IMR-90 (cell line): ENCODE measurements around the gene C1orf167.

ENCODE experiments used
- CEBPB ChIP-seq: IDR thresholded peaks from 2 replicates; pipeline ENCODE4 v1.6.1; 2012; ENCODE audit warnings: low read depth, low read length, improper control_type of control experiment
- MAFK ChIP-seq: IDR thresholded peaks from 2 replicates; pipeline ENCODE4 v1.6.1; 2012; ENCODE audit warnings: low read depth, low read length, improper control_type of control experiment
- MXI1 ChIP-seq: IDR thresholded peaks from 2 replicates; pipeline ENCODE4 v1.6.1; 2012; ENCODE audit warnings: low read depth, mild to moderate bottlenecking, low read length, moderate library complexity, borderline replicate concordance
- POLR2A ChIP-seq: IDR thresholded peaks from 2 replicates; pipeline ENCODE4 v1.6.1; 2012; ENCODE audit warnings: mild to moderate bottlenecking, low read depth, low read length
- RAD21 ChIP-seq: IDR thresholded peaks from 2 replicates; pipeline ENCODE4 v1.6.1; 2012; ENCODE audit warnings: low read length, improper control_type of control experiment
- RCOR1 ChIP-seq: IDR thresholded peaks from 2 replicates; pipeline ENCODE4 v1.6.1; 2012; ENCODE audit warnings: mild to moderate bottlenecking, low read length, improper control_type of control experiment; ENCODE audit not compliant: insufficient replicate concordance
- RFX5 ChIP-seq: IDR thresholded peaks from 2 replicates; pipeline ENCODE4 v1.8.0; 2012; ENCODE audit warnings: low read depth, mild to moderate bottlenecking, low read length, moderate library complexity
- TF ChIP-seq, protein P1 (sequence below): conservative IDR thresholded peaks from 2 replicates; pipeline ENCODE4 v1.5.1; 2012; ENCODE audit warnings: mild to moderate bottlenecking, low read depth, low read length, improper control_type of control experiment
- TF ChIP-seq, protein P2 (sequence below): fragments of 150-350 bp; IDR thresholded peaks from 2 replicates; pipeline ENCODE4 v1.6.1; 2017; ENCODE audit warnings: mild to moderate bottlenecking, antibody characterized with exemption, low read length, low read depth

DNA sequence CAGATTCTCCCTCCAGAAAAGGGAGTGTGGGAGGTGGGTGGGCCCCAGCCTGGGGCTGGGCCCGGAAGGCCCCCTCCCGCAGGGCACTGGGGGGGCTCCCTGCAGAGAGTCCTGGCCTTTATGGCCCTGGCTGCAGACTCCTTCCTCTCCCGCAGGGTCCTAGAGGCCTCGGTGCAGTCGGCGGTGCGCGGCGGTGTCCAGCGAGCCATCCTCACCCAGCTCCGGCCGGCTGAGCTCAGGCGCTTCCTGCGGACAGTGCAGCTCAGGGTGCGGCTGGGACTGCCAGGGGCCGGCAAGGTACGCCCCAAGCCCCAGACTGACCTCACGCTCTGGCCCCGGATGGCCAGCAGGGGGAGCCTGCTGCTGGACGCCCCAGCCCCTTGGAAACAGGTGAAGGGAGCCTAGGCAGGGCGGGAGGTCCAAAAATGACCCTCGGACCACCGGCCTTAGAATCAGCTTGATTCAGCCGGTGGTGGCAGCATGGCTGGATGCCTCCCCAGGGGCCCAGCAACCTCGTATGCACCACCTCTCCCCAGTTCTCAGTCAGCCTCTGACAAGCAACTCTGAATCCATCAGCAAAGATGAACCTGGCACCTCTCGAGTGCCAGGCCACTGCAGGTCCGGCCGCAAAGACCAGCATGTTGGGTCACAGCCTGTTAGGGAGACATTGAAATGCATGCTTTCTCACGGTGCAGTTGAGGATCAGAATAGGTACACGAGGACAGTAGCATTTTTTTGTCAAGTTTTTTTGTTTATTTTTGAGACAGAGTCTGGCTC, 23.2 kb downstream of the C1orf167 start:
- TF ChIP-seq, protein P1, sequence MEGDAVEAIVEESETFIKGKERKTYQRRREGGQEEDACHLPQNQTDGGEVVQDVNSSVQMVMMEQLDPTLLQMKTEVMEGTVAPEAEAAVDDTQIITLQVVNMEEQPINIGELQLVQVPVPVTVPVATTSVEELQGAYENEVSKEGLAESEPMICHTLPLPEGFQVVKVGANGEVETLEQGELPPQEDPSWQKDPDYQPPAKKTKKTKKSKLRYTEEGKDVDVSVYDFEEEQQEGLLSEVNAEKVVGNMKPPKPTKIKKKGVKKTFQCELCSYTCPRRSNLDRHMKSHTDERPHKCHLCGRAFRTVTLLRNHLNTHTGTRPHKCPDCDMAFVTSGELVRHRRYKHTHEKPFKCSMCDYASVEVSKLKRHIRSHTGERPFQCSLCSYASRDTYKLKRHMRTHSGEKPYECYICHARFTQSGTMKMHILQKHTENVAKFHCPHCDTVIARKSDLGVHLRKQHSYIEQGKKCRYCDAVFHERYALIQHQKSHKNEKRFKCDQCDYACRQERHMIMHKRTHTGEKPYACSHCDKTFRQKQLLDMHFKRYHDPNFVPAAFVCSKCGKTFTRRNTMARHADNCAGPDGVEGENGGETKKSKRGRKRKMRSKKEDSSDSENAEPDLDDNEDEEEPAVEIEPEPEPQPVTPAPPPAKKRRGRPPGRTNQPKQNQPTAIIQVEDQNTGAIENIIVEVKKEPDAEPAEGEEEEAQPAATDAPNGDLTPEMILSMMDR = peak; percentile 60
- TF ChIP-seq RAD21 (peak; percentile 48), POLR2A (no peak), MXI1 (no peak), RCOR1 (no peak), CEBPB (no peak), RFX5 (no peak), MAFK (no peak)
- TF ChIP-seq, protein P2, sequence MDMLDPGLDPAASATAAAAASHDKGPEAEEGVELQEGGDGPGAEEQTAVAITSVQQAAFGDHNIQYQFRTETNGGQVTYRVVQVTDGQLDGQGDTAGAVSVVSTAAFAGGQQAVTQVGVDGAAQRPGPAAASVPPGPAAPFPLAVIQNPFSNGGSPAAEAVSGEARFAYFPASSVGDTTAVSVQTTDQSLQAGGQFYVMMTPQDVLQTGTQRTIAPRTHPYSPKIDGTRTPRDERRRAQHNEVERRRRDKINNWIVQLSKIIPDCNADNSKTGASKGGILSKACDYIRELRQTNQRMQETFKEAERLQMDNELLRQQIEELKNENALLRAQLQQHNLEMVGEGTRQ = no peak
